A549 (cell line): ENCODE data around the gene ABCA1.

Experiments used
- CTCF ChIP-seq: fragments of >200 bp; sonication (Bioruptor Twin); formaldehyde crosslinking; IDR thresholded peaks from 3 replicates; pipeline ENCODE4 v1.5.1; 2016
- POLR2A ChIP-seq: IDR thresholded peaks from 2 replicates; pipeline ENCODE4 v1.6.1; 2012; ENCODE audit warnings: mild to moderate bottlenecking, low read length
- RNF2 ChIP-seq: fragments of 200-600 bp; sonication (generic); IDR thresholded peaks from 2 replicates; pipeline ENCODE4 v1.6.1; 2016; ENCODE audit warnings: low read depth, mild to moderate bottlenecking, antibody characterized with exemption, moderate library complexity, borderline replicate concordance
- USF2 ChIP-seq: fragments of 450-650 bp; IDR thresholded peaks from 2 replicates; pipeline ENCODE4 v1.6.1; 2014; ENCODE audit warnings: antibody characterized with exemption
- ZNF302 ChIP-seq: fragments of 250-450 bp; sonication (Bioruptor Pico); IDR thresholded peaks from 2 replicates; pipeline ENCODE4 v1.9.0; 2021; ENCODE audit warnings: inconsistent platforms, mild to moderate bottlenecking, moderate library complexity

GRCh38 chr9:104882086-104882485 is 45.9 kb downstream of the ABCA1 start:
- TF ChIP-seq ZNF302 (no peak), POLR2A (no peak), USF2 (no peak), RNF2 (no peak), CTCF (no peak)
